IPS-NIHi7 (cell line): ENCODE measurements around the gene GALNT10.

Source experiments
- DNase-seq: peaks from one replicate; pipeline ENCODE4 v3.0.0; 2012; ENCODE audit warnings: mixed read lengths; ENCODE audit errors: extremely low spot score

GALNT10 gene

DNA sequence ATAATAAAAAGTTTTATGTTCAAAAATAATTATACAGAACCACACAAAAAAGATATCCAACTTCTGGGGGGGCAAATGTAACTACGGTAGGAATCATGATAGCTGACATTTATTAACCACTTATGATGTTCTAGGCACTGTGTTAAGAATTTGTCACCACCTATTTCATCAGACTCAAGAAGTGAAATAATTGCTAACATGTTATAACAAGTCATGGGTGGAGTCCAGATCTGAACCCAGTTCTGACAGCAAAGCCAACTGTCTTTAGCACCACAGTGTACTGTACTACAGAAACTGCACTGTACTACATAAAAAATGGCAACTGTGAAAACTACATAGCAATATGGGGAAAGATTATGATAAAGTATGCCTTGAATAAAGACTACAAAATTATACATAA lies 252.3 kb downstream of the GALNT10 start:
- no peak for DNase-seq

DNA sequence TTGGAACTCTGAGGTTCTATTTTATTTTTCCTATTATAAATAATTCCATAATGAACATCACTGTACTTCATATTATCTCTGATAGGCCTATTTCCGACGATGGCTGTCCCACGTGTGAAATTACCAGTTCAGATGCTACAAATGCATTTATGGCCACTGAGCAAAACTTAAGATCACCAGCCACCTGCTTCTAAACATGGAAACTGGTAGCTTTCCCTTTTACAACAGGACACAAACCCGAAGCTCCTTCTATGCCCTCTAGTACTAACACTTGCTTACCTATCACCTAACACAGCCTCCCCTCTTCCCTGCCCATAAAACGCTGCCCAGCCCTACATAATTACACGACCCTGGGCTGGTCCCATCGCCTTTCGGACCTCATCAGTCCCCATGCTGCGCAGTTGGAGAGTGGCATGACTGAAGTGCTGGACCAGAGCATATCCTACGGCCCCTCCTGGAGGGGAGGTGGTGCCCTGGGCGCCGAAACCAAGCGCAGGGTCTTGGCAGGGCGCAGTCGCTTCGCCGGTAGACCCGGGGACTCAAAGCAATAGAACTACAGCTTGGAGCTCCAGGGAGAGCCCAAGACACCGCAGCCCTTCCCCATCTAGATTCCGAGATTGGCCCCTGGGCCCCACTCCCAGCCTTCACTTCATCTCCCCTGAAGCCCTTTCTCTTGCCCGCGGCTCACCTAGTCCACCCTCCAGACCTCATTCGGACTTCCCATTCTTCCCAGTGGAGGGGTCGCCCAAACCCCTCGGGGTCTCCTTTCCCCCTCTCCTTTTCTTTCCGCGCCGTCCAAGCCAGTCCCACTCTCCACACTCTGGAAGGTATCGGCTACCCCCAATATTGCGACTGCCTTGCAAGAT lies 254.3 kb downstream of the GALNT10 start:
- peak; percentile 55 for DNase-seq

DNA sequence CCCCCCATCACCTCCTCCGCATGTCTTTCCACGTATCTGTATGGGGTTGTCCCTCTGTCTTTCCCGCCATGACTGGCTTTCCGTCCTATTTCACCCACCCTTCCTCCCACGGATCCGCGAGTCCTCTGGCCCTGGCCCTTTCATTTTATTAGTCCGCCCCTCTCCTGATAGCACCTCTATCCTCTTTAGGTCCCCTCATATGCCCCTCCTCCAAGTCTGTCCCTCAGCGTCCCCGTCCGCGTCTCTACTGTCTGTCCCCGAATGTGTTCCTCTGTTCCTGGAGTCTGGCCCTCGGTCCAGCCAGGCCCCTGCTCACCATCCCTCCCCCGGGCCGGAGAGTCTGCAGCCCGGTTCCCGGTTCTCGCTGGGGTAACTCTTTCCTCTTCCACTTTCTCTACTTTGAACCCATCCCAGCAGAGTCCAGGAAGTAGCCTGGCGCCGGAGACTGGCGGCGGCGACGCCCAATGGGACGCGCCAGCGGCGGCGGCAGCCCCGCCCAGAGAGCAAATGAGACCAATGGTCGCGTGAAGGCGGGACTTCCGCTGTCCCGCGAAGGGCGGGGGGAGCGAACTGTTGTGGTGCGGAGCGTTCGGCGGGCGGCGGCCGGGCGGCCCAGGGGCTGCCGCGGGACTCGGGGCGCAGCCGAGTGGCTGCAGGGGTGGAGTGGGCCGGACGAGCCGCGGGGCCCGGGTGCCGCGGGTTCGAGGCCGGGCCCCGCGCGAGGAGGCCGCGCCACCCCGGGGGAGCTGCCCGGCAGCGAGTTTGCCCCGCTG lies 255.1 kb downstream of the GALNT10 start, which contains the start of gene SAP30L:
Gene SAP30L (plus strand): TSS at position 576 of the 773 bp plus-strand sequence. CDS start 608 bp downstream, outside the sequence.
- peak; percentile 99 for DNase-seq

DNA sequence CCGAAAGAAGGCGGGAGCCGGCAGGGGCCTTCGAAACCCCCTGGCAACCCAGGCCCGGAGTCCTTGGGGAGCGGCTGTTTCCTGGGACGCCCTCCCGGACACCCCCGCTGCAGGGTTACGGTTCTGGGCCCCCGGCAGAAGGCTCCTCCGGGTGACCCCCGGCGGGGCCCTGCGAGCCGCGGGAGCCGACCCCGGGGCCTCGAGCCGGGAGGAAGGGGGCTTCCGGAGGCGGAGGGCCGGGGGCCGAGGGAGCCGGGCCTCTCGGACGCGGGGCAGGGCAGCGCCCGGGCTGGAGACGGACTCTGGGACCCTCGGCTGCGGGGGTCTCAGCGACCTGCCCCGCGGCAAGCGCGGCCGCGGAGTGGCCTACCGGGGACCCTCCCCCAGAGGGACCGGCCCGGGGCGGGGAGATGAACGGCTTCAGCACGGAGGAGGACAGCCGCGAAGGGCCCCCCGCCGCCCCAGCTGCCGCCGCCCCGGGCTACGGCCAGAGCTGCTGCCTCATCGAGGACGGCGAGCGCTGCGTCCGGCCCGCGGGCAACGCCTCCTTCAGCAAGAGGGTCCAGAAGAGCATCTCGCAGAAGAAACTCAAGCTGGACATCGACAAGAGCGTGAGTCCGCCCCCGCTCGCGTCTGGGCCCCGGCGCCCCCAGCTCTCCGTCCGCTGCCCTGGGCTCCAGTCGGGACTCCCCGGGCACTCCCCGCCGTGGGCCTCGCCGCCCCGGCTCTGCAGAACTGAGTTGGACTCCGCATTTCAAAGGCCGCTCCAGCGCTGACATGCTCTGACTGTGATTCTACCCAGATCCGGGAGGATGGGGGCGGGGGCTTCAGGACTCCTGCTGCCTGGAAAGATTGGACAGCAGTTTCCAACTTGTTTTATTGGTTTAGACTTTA lies 255.9 kb downstream of the GALNT10 start:
- peak; percentile 60 for DNase-seq

DNA sequence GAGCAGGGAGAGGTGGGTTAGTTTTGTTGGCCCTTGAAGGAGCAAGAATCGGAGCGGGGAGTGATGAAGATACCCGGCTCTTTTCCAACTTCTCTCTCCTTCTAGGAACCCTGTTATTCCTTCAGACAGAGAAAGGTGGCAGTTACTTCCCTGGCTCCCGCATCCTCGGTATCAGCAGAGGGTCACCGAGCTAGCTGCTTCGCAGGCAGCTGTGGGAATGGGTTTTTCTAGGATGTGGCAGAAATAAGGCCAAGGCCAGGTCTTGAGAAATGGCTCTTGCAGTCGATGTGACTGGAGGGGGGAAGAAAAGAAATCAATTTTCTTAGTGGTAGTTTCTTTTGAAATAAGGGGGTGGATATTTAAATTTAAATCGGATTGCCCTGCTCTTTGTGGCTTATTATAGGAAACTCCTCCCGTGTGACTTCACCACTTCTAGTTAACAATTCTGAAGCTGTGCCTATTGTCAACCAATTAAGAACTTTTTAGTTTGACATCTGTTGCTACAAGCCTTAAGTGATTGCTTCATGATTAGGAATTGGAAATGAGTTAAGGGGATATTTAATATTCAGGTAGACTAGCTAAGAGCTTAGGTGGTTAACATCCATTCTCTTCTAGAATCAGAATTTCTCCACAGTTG lies 256.7 kb downstream of the GALNT10 start:
- DNase-seq: peak; percentile 58

DNA sequence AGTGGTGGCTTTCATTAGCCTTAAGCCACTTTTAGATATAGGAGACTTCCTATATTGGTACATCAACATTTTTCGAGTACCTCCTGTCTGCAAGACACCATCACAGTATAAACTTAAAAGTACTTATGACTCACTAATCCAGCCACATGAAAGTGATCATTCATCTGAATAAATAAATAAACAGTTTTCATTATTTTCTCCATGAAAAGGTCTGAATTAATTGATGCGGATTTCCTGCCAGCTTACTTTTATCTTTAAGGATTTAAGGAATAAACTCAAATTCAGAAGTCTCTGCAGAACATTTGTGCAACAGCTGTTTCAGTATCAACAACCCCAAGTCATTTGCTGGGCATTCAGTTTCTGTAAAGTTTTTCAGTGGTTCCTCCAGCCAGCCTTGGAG lies 259.3 kb downstream of the GALNT10 start:
- DNase-seq: no peak

DNA sequence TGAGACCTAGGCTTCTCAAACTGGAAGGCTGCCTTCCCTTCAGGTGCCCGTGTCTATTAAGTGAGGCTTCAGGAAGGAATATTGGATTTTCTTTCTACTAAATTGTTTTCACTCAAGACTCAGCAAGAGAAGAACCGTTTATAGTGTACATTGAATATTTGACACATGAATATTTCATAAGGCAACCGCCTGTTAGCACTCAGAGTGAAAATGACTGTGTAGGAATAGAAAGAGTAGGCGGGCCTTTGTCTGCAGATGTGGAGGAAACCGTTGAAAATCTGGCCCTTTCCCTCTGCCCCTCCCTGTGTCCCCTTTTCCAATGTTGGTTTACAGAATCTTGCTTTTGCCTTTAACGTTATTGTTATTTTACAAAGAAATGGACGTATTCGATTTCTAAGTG lies 261.4 kb downstream of the GALNT10 start:
- DNase-seq: no peak

DNA sequence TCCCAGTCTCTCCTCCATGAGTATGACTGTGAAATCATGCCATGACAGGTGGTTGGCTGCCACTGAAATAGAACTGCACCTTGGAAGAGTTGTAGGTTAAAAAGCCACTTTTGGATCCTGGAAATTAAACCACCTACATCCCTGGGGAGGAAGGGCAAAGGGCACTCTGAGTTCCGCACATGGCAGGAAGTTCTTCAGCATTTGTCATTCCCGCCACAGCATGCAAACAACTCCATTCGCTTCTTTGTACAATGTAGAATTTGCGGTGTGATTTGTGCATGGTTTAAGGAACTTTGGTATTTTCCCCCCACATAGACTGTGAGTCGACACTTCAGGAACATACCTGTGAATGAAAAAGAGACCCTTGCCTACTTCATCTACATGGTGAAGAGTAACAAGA lies 265.1 kb downstream of the GALNT10 start:
- no peak for DNase-seq

DNA sequence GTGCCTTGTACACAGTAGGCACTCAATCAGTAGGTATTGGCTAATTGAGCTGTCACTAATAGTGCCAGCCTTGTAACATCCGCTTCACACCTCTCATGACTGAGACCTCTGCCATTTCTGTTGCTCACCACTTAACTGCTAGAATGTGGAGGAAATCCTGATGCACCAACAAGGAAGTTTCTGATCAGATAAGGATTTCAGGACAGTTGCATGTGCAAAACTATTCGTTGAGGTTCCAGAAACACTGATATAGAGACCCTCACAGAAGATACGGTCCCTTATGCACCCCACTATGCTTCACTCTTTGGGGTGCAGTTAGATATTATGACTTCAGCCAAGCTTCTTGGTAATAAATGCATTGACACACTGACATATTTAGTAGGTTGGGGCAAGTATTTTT lies 266.0 kb downstream of the GALNT10 start:
- no peak for DNase-seq

DNA sequence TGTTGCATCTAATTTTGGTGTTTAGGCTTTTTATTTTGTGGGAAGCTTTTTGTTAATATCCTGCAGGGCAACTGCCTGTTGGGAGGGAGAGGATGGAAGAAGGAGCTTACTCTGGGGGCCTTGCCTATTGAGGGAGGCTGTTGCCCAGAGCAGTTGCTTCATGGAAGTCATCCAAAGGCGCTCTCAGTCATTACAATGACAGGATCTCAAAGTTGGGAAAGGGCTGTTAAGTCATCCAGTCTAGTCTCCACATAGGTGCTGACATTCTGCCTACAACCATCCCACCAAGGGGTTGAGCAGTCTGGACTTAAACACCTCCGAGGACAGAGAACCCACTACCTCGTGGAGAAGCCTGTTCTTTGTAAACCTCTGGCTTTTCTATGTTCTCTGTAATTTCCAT lies 268.5 kb downstream of the GALNT10 start:
- DNase-seq: no peak

DNA sequence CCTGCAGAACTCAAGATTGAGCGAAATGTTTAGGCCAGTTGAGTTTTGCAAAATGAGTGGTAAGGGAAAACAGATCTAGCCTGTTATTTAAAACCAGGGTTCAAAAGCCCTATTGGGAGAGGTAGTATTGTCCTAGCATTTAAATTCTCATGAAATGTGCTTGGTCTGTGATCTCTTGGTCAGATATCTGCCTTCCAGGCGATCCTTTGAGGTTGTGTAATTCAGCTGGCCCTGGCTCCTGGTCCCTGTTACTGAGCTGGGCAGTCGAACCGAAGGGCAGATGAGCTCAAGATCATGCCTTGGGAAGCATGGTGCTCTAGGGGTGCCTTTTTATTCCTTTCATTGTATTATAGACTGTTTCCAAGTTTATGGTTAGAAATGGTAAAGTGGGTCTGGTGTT lies 269.6 kb downstream of the GALNT10 start:
- DNase-seq: no peak

DNA sequence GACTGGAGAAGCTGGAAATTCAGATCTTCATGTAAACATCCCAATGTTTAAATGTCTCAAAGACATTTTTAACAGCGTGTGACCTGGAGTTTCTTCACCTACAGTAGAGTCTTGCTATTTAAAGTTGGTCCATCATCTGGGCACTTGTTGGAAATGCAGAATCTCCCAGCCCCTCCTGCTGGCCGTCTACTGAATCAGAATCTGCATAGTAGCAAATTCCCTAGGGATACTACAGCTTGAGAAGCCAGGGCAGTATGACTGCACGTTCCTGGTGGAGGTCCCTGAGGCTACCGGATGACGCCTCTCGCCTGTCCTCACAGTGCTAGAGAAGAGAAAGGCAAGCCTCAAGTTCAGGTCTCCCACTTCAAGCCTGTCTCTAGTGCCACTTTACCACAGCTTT lies 271.0 kb downstream of the GALNT10 start:
- peak; percentile 52 for DNase-seq

DNA sequence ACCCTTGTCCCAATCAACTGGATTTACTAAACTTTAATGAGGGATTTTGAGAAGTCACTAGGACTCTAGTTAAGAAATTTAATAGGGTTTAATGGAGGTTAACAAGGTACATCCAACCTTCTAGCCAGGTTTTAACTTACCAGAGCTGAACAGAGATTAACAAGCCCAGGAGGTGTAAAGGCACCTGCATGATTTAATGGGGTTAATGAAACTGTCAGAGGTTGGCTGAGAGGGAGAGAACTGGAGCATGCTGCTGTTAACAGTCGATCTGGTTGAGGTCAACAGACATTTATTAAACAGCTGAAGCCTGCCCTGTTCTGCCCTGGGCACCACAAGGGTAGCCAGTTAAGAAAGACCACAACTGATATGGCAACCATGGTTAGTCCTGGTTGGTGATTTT lies 273.9 kb downstream of the GALNT10 start:
- no peak for DNase-seq

DNA sequence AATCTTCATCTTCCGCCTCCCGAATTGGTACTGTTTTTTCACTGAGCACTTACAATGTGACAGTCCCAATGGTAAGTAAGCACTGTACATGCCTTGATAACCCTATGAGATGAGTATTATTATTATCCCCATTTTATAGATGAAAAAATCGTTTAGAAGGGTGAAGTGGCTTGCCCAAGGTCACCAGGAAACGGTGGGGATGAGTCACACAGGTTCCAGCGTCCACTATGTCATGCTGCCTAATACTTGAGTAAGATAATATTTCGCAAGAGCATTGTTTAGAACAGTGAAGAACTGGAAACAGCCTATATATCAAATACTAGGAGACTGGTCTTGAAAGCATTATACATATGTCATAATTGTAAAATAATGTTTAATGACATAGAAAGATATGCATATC lies 274.6 kb downstream of the GALNT10 start:
- DNase-seq: no peak

DNA sequence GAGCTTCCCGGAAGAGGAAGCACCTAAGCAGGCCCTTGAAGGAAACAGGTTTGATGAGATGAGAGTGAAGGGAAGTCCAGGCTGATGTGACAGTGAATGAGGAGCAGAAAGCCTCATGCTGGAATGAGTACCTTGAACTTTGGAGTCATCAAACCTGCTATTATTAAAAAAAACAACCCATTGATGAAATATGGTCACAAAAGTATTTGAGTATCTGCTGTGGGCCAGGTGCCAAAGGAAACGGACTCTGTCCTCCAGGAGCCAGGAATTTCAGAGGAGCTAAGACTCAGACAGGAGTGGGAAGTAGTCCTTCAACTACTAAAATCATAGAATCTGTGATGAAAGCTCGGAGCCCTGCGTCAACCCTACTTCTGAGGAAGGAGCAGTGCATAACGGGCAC lies 275.6 kb downstream of the GALNT10 start:
- DNase-seq: no peak

DNA sequence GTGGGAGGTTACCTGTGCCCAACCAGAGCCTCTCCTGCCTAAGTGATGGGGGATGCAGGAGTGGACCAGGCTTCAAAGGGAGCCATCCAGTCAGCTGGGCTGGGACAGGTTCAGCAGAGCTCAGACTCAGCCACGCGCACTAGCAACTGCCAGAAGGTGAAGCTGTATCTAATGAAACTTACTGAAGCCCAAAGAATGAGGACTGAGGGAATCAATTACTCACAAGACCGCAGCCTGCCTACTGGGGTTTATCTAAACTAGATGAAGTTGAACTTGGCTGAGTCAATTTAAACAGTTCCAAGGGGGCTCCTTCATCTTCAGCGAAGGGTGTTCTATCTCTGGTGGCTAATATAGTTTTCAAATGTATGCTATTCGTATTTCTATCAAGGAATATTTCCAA lies 276.1 kb downstream of the GALNT10 start:
- DNase-seq: no peak

DNA sequence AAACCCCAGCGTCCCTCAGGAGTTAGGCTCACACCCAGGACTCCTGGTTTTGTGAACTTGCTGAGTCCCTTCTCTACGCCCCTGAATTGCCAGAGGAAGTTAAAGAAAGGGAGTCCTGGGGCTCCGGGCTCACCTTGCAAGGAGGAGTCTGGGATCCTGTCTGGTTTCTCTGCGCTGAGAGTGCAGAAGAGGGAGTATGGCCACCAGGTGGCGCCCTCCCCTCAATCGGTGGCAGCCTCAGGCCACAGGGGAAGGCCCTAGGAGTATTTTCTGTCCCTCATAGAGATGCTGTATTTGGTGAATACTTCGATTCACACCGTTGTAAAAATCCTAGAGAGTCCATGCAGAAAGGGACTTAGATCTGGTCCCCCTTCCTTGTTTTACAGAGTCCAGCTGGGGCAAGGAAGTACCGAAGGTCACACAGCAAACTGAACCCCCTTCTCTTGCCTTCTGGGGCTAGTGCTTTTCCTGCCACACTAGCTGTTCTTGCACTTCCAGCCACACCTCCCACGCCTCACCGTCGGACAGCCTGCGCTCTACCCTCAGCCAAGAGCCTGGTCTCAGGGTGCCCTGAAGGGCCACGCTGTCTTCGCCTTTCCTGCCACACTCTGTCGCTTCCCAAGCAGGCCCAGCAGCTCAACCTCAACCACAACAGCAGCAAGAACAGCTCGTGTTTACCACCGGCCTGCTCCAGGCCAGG lies 277.3 kb downstream of the GALNT10 start:
- DNase-seq: peak; percentile 94

DNA sequence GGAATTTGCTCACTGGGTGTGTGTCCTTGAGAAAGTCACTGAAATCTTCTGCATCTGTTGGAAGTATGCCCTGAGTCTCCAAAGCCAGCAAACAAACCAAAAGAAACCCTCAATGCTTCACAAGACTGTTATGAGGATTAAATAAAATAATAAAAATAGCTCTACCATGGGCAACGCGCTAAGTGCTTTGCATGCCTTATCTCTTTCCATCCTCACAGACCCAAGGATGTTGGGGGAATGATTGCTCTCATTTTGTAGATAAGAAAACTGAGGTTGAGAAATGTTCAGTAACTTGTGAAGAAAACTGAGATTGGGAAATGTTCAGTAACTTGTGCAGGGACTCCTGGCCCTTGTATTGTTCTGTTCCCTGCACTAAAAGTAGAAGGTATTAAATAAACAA lies 279.6 kb downstream of the GALNT10 start:
- DNase-seq: no peak
